Measurements from ENCODE around the gene MIAT. TPM values are rescaled to one million over a fixed set of nuclear protein-coding genes. Genes with fewer than 3 reads are reported as not detected.

MIAT gene
- total RNA-seq, 1 donor from 2014 or later, result 11.9 TPM

GRCh38 chr22:26713823-26714449, 56.5 kb downstream of the MIAT start:
- Mint-ChIP-seq H3K4me1 (ENCODE audit: low read depth) (peaks cover 7% of the 10 kb centered on the region), H3K4me3 (ENCODE audit: low read depth) (no peak overlapping the region), H3K9me3 (no peaks in the 10 kb centered on the region), H3K27me3 (ENCODE audit: low read depth) (no peaks in the 10 kb centered on the region), H3K36me3 (ENCODE audit: low read depth) (peaks cover 7% of the 10 kb centered on the region), H3K27ac (no peak overlapping the region)
- intact Hi-C loops (cut with micrococcal nuclease), result no loop called here
- no peak for DNase-seq (ENCODE audit: low spot score)

- Mint-ChIP-seq H3K27me3 (ENCODE audit: low read depth) (no peaks in the 10 kb centered on the region), H3K36me3 (ENCODE audit: low read depth) (peaks cover 8% of the 10 kb centered on the region), H3K27ac (no peak overlapping the region), H3K4me1 (ENCODE audit: low read depth) (peaks cover 7% of the 10 kb centered on the region), H3K9me3 (no peaks in the 10 kb centered on the region), H3K4me3 (ENCODE audit: low read depth) (no peak overlapping the region)
- intact Hi-C loops (cut with micrococcal nuclease), result no loop called here
- DNase-seq (ENCODE audit: low spot score), result no peak
Observed at GRCh38 chr22:26714971-26715370, 57.6 kb downstream of the MIAT start.

GRCh38 chr22:26715392-26715936, 58.1 kb downstream of the MIAT start:
- no peak overlapping the region for H3K4me3 Mint-ChIP-seq (ENCODE audit: low read depth)
- peaks cover 7% of the 10 kb centered on the region for H3K4me1 Mint-ChIP-seq (ENCODE audit: low read depth)
- no peaks in the 10 kb centered on the region for H3K9me3 Mint-ChIP-seq
- H3K27me3 Mint-ChIP-seq (ENCODE audit: low read depth), result no peaks in the 10 kb centered on the region
- H3K27ac Mint-ChIP-seq, result no peak overlapping the region
- intact Hi-C loops (cut with micrococcal nuclease), result no loop called here
- no peak for DNase-seq (ENCODE audit: low spot score)
- H3K36me3 Mint-ChIP-seq (ENCODE audit: low read depth), result peaks cover 8% of the 10 kb centered on the region

GRCh38 chr22:26718488-26718887, 61.1 kb downstream of the MIAT start:
- Mint-ChIP-seq H3K27me3 (ENCODE audit: low read depth) (no peaks in the 10 kb centered on the region), H3K4me3 (ENCODE audit: low read depth) (no peak overlapping the region), H3K9me3 (no peaks in the 10 kb centered on the region), H3K27ac (no peak overlapping the region), H3K4me1 (ENCODE audit: low read depth) (peaks cover 2% of the 10 kb centered on the region), H3K36me3 (ENCODE audit: low read depth) (peaks cover 5% of the 10 kb centered on the region)
- intact Hi-C loops (cut with micrococcal nuclease), result no loop called here
- no peak for DNase-seq (ENCODE audit: low spot score)

- intact Hi-C loops (cut with micrococcal nuclease), result no loop called here
- Mint-ChIP-seq H3K9me3 (no peaks in the 10 kb centered on the region), H3K27ac (no peak overlapping the region), H3K36me3 (ENCODE audit: low read depth) (peaks cover 5% of the 10 kb centered on the region), H3K27me3 (ENCODE audit: low read depth) (no peaks in the 10 kb centered on the region), H3K4me3 (ENCODE audit: low read depth) (no peak overlapping the region), H3K4me1 (ENCODE audit: low read depth) (peaks cover 2% of the 10 kb centered on the region)
- no peak for DNase-seq (ENCODE audit: low spot score)
Observed at GRCh38 chr22:26718905-26719304, 61.5 kb downstream of the MIAT start.

- Mint-ChIP-seq H3K9me3 (no peaks in the 10 kb centered on the region), H3K4me3 (ENCODE audit: low read depth) (no peak overlapping the region), H3K36me3 (ENCODE audit: low read depth) (peaks cover 23% of the 10 kb centered on the region), H3K27ac (no peak overlapping the region), H3K4me1 (ENCODE audit: low read depth) (peaks cover 5% of the 10 kb centered on the region), H3K27me3 (ENCODE audit: low read depth) (no peaks in the 10 kb centered on the region)
- DNase-seq (ENCODE audit: low spot score), result no peak
- intact Hi-C loops (cut with micrococcal nuclease), result no loop called here
Observed at GRCh38 chr22:26722159-26722558, 64.8 kb downstream of the MIAT start.

- Mint-ChIP-seq H3K27ac (no peak overlapping the region), H3K4me1 (ENCODE audit: low read depth) (peaks cover 3% of the 10 kb centered on the region), H3K9me3 (no peaks in the 10 kb centered on the region), H3K4me3 (ENCODE audit: low read depth) (no peak overlapping the region), H3K27me3 (ENCODE audit: low read depth) (no peaks in the 10 kb centered on the region), H3K36me3 (ENCODE audit: low read depth) (peaks cover 28% of the 10 kb centered on the region)
- intact Hi-C loops (cut with micrococcal nuclease), result no loop called here
- no peak for DNase-seq (ENCODE audit: low spot score)
Observed at GRCh38 chr22:26724414-26724813, 67.0 kb downstream of the MIAT start.

GRCh38 chr22:26725012-26725676, 67.8 kb downstream of the MIAT start:
- intact Hi-C loops (cut with micrococcal nuclease), result no loop called here
- H3K4me1 Mint-ChIP-seq (ENCODE audit: low read depth), result peaks cover 3% of the 10 kb centered on the region
- no peaks in the 10 kb centered on the region for H3K9me3 Mint-ChIP-seq

More at GRCh38 chr22:26725012-26725676, 67.8 kb downstream of the MIAT start:
- Mint-ChIP-seq H3K4me3 (ENCODE audit: low read depth) (no peak overlapping the region), H3K27me3 (ENCODE audit: low read depth) (no peaks in the 10 kb centered on the region), H3K36me3 (ENCODE audit: low read depth) (peaks cover 28% of the 10 kb centered on the region), H3K27ac (no peak overlapping the region)
- no peak for DNase-seq (ENCODE audit: low spot score)

Other genes starting within 250 kb of the MIAT start
- gene ASPHD2, start 228.3 kb upstream of the MIAT start, total RNA-seq, result 14.2 and 14.5 TPM in 2 replicates
- gene HPS4, start 173.8 kb upstream of the MIAT start, total RNA-seq, result 39.0 and 39.4 TPM in 2 replicates
- gene SRRD, start 173.7 kb upstream of the MIAT start, total RNA-seq, result 21.6 and 23.0 TPM in 2 replicates
- 49.7 and 55.0 TPM in 2 replicates for gene TFIP11, start 145.1 kb upstream of the MIAT start, total RNA-seq
- gene TPST2, start 67.5 kb upstream of the MIAT start, total RNA-seq, result 13.7 and 14.2 TPM in 2 replicates
- gene CRYBB1, start 39.6 kb upstream of the MIAT start, total RNA-seq, result not detected in 2 replicates
- gene CRYBA4, start 35.6 kb upstream of the MIAT start, total RNA-seq, result not detected in 2 replicates